ENCODE results near the gene TFCP2L1.

Gene TFCP2L1

DNA sequence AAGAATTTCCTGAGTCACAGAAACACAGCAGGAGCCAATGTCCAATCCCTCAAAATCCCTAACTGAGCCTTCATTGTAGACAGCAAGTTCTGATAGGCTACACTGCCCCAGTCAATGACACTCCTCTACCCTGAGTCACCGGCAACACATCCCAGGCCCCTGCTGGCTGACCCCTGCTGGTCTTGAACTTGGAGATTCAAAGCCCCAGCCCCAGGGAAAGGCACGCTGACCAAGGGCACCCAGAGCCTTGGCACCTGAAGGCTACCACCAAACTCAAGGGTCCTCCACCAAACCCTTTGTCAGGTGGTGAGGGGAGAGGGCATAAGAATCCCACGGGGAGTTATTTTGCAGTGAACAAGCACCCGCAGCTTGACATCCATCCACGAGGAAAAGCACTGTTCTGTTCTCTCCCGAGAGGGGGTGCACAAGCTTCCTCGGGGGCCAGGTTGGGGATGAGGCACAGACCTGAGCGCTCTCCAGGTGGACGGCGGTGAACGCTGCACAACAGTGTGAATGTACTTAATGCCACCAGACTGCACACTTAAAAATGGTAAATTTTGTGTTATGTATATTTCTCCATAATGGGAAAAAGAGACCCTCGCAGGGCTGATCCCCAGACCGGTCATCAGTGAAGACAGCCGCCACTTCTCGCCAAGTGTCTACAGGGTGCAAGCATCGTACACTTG is 46.9 kb downstream of the TFCP2L1 start:
- DNase-seq, result no peak

GRCh38 chr2:121237336-121237979 is 47.5 kb downstream of the TFCP2L1 start:
- H3K27me3 ChIP-seq (replicated peaks; ENCODE audit: control insufficient read depth, insufficient read depth, low read length, poor library complexity, severe bottlenecking), result no peaks in the 10 kb centered on the region
- no peak for DNase-seq
- no peaks in the 10 kb centered on the region for H3K36me3 ChIP-seq (ENCODE audit: control insufficient read depth, insufficient read depth, low read length)
- H3K4me3 ChIP-seq (ENCODE audit: insufficient read depth, low read depth, low read length, poor library complexity, severe bottlenecking), result no peak overlapping the region
- no peak overlapping the region for H3K27ac ChIP-seq (ENCODE audit: insufficient read depth, low read length, poor library complexity, severe bottlenecking)
- no peaks in the 10 kb centered on the region for H3K4me1 ChIP-seq (ENCODE audit: control insufficient read depth, insufficient read depth, low read length, poor library complexity, severe bottlenecking)
- H3K9me3 ChIP-seq (ENCODE audit: control insufficient read depth, low read length), result no peaks in the 10 kb centered on the region

More for the DNA sequence above, 46.9 kb downstream of the TFCP2L1 start:
- Histone ChIP-seq H3K4me3 (ENCODE audit: insufficient read depth, low read depth, low read length, poor library complexity, severe bottlenecking) (no peak overlapping the region), H3K27me3 (replicated peaks; ENCODE audit: control insufficient read depth, insufficient read depth, low read length, poor library complexity, severe bottlenecking) (no peaks in the 10 kb centered on the region), H3K9me3 (ENCODE audit: control insufficient read depth, low read length) (no peaks in the 10 kb centered on the region), H3K36me3 (ENCODE audit: control insufficient read depth, insufficient read depth, low read length) (no peaks in the 10 kb centered on the region), H3K27ac (ENCODE audit: insufficient read depth, low read length, poor library complexity, severe bottlenecking) (no peak overlapping the region), H3K4me1 (ENCODE audit: control insufficient read depth, insufficient read depth, low read length, poor library complexity, severe bottlenecking) (no peaks in the 10 kb centered on the region)

GRCh38 chr2:121236650-121237180 is 48.3 kb downstream of the TFCP2L1 start:
- DNase-seq, result no peak
- no peaks in the 10 kb centered on the region for H3K36me3 ChIP-seq (ENCODE audit: control insufficient read depth, insufficient read depth, low read length)
- no peak overlapping the region for H3K4me3 ChIP-seq (ENCODE audit: insufficient read depth, low read depth, low read length, poor library complexity, severe bottlenecking)
- no peaks in the 10 kb centered on the region for H3K27me3 ChIP-seq (replicated peaks; ENCODE audit: control insufficient read depth, insufficient read depth, low read length, poor library complexity, severe bottlenecking)
- no peaks in the 10 kb centered on the region for H3K9me3 ChIP-seq (ENCODE audit: control insufficient read depth, low read length)
- H3K27ac ChIP-seq (ENCODE audit: insufficient read depth, low read length, poor library complexity, severe bottlenecking), result no peak overlapping the region
- H3K4me1 ChIP-seq (ENCODE audit: control insufficient read depth, insufficient read depth, low read length, poor library complexity, severe bottlenecking), result no peaks in the 10 kb centered on the region

GRCh38 chr2:121236101-121236640 is 48.8 kb downstream of the TFCP2L1 start:
- Histone ChIP-seq H3K27ac (ENCODE audit: insufficient read depth, low read length, poor library complexity, severe bottlenecking) (no peak overlapping the region), H3K36me3 (ENCODE audit: control insufficient read depth, insufficient read depth, low read length) (no peaks in the 10 kb centered on the region), H3K4me3 (ENCODE audit: insufficient read depth, low read depth, low read length, poor library complexity, severe bottlenecking) (no peak overlapping the region), H3K4me1 (ENCODE audit: control insufficient read depth, insufficient read depth, low read length, poor library complexity, severe bottlenecking) (no peaks in the 10 kb centered on the region), H3K9me3 (ENCODE audit: control insufficient read depth, low read length) (no peaks in the 10 kb centered on the region), H3K27me3 (replicated peaks; ENCODE audit: control insufficient read depth, insufficient read depth, low read length, poor library complexity, severe bottlenecking) (no peaks in the 10 kb centered on the region)
- DNase-seq, result no peak

DNA sequence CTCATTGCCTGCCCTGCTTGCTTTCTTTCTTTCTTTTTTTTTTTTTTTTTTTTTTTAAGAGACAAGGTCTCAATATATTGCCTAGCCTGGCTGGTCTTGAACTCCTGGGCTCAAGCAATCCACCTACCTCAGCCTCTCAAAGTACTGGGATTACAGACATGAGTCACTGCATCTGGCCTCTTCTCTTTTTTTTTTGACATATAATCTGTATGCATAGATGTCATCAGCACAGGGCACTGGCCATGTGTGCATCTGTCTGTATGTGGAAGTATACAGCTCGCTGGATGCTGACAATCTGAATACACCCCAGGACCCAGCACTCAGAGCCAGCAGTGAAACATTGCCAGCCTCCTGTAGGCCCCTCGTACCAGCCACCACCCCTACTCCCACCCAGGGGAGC is 49.5 kb downstream of the TFCP2L1 start:
- Histone ChIP-seq H3K27me3 (replicated peaks; ENCODE audit: control insufficient read depth, insufficient read depth, low read length, poor library complexity, severe bottlenecking) (no peaks in the 10 kb centered on the region), H3K36me3 (ENCODE audit: control insufficient read depth, insufficient read depth, low read length) (no peaks in the 10 kb centered on the region), H3K4me1 (ENCODE audit: control insufficient read depth, insufficient read depth, low read length, poor library complexity, severe bottlenecking) (no peaks in the 10 kb centered on the region), H3K4me3 (ENCODE audit: insufficient read depth, low read depth, low read length, poor library complexity, severe bottlenecking) (no peak overlapping the region), H3K9me3 (ENCODE audit: control insufficient read depth, low read length) (no peaks in the 10 kb centered on the region), H3K27ac (ENCODE audit: insufficient read depth, low read length, poor library complexity, severe bottlenecking) (no peak overlapping the region)
- no peak for DNase-seq

DNA sequence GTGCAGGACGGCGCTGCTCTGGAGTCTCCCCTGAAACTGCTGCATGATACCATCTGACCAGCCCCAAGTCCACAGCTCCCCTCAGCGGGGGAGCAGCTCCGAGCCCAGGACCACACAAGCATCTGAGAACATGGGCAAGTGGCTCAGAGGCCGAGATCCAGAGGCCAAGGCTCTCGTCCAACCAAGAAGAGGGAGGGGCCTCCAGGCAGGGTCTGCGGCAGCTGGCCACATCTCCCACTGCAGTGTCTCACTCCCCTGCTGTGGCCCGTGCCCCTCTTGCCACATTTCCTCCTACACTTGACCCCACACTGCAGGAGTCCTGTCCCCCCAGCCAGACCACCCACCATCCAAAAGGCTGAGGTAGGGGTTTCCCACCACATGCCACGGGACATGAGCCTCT is 50.2 kb downstream of the TFCP2L1 start:
- no peak overlapping the region for H3K27ac ChIP-seq (ENCODE audit: insufficient read depth, low read length, poor library complexity, severe bottlenecking)
- no peak for DNase-seq
- H3K4me1 ChIP-seq (ENCODE audit: control insufficient read depth, insufficient read depth, low read length, poor library complexity, severe bottlenecking), result no peaks in the 10 kb centered on the region
- no peaks in the 10 kb centered on the region for H3K36me3 ChIP-seq (ENCODE audit: control insufficient read depth, insufficient read depth, low read length)
- no peaks in the 10 kb centered on the region for H3K9me3 ChIP-seq (ENCODE audit: control insufficient read depth, low read length)
- no peaks in the 10 kb centered on the region for H3K27me3 ChIP-seq (replicated peaks; ENCODE audit: control insufficient read depth, insufficient read depth, low read length, poor library complexity, severe bottlenecking)
- H3K4me3 ChIP-seq (ENCODE audit: insufficient read depth, low read depth, low read length, poor library complexity, severe bottlenecking), result no peak overlapping the region

GRCh38 chr2:121234144-121234543 is 50.9 kb downstream of the TFCP2L1 start:
- no peak overlapping the region for H3K4me3 ChIP-seq (ENCODE audit: insufficient read depth, low read depth, low read length, poor library complexity, severe bottlenecking)
- DNase-seq, result no peak
- H3K9me3 ChIP-seq (ENCODE audit: control insufficient read depth, low read length), result no peaks in the 10 kb centered on the region
- no peaks in the 10 kb centered on the region for H3K27me3 ChIP-seq (replicated peaks; ENCODE audit: control insufficient read depth, insufficient read depth, low read length, poor library complexity, severe bottlenecking)
- H3K4me1 ChIP-seq (ENCODE audit: control insufficient read depth, insufficient read depth, low read length, poor library complexity, severe bottlenecking), result no peaks in the 10 kb centered on the region
- H3K27ac ChIP-seq (ENCODE audit: insufficient read depth, low read length, poor library complexity, severe bottlenecking), result no peak overlapping the region
- H3K36me3 ChIP-seq (ENCODE audit: control insufficient read depth, insufficient read depth, low read length), result no peaks in the 10 kb centered on the region

- Histone ChIP-seq H3K36me3 (ENCODE audit: control insufficient read depth, insufficient read depth, low read length) (no peaks in the 10 kb centered on the region), H3K27me3 (replicated peaks; ENCODE audit: control insufficient read depth, insufficient read depth, low read length, poor library complexity, severe bottlenecking) (no peaks in the 10 kb centered on the region), H3K4me3 (ENCODE audit: insufficient read depth, low read depth, low read length, poor library complexity, severe bottlenecking) (no peak overlapping the region), H3K4me1 (ENCODE audit: control insufficient read depth, insufficient read depth, low read length, poor library complexity, severe bottlenecking) (no peaks in the 10 kb centered on the region), H3K27ac (ENCODE audit: insufficient read depth, low read length, poor library complexity, severe bottlenecking) (no peak overlapping the region), H3K9me3 (ENCODE audit: control insufficient read depth, low read length) (no peaks in the 10 kb centered on the region)
- no peak for DNase-seq
Measured at GRCh38 chr2:121233486-121234110, 51.4 kb downstream of the TFCP2L1 start.

DNA sequence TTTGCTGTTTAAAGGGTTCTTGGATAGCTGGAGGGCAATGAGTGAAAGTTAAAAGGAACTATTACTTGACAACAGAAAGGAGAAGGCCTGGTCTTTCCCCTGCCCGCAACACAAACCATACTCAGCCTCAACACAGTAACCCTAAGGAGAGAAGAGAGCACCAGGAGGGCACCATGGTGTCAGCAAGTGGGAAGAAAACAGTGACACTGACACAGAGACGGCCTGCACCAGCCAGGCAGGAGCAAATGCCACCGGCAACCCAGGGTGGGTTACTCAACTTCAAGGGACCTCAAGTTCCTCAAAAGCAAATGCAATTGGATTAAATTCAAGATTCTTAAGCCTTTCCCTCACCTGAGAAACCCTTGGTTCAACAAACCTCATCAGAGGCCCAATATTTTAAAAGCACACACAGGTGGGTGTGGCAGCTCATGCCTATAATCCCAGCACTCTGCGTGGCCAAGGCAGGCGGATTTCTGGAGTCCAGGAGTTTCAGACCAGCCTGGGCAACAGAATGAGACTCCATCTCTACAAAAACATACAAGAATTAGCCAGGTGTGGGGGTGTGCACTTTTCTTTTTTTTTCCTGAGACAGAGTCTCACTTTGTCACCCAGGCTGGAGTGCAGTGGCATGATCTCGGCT is 52.3 kb downstream of the TFCP2L1 start:
- Histone ChIP-seq H3K27me3 (replicated peaks; ENCODE audit: control insufficient read depth, insufficient read depth, low read length, poor library complexity, severe bottlenecking) (no peaks in the 10 kb centered on the region), H3K36me3 (ENCODE audit: control insufficient read depth, insufficient read depth, low read length) (no peaks in the 10 kb centered on the region), H3K4me1 (ENCODE audit: control insufficient read depth, insufficient read depth, low read length, poor library complexity, severe bottlenecking) (no peaks in the 10 kb centered on the region), H3K9me3 (ENCODE audit: control insufficient read depth, low read length) (no peaks in the 10 kb centered on the region), H3K27ac (ENCODE audit: insufficient read depth, low read length, poor library complexity, severe bottlenecking) (no peak overlapping the region), H3K4me3 (ENCODE audit: insufficient read depth, low read depth, low read length, poor library complexity, severe bottlenecking) (no peak overlapping the region)
- DNase-seq, result no peak

All from effector memory CD4-positive, alpha-beta T cell (primary cell).